DMS153 (cell line): ENCODE data around the gene POU2F2.

Experiments
- DNase-seq: peaks from one replicate; lab custom pipeline; 2025; lab: John Stamatoyannopoulos, UW

The POU2F2 gene

GRCh38 chr19:42079886-42080763, 52.1 kb downstream of the POU2F2 start:
- no peak for DNase-seq

GRCh38 chr19:42079276-42079669, 53.0 kb downstream of the POU2F2 start:
- DNase-seq, result no peak

- DNase-seq, result no peak
These were observed 53.5 kb downstream of the POU2F2 start for GRCh38 chr19:42078538-42079275.

GRCh38 chr19:42078058-42078457, 54.2 kb downstream of the POU2F2 start:
- no peak for DNase-seq

GRCh38 chr19:42076380-42076944, 55.8 kb downstream of the POU2F2 start:
- no peak for DNase-seq

GRCh38 chr19:42075616-42076379, 56.4 kb downstream of the POU2F2 start, which contains the start of gene ZNF574:
ZNF574 (plus strand) TSS chr19:42076166; CDS start chr19:42078607, 2,441 bp downstream.
- DNase-seq, result peak; percentile 99

GRCh38 chr19:42075364-42075615, 57.0 kb downstream of the POU2F2 start:
- no peak for DNase-seq

- no peak for DNase-seq
These were observed 57.5 kb downstream of the POU2F2 start for GRCh38 chr19:42074513-42075363.

GRCh38 chr19:42071247-42071646, 61.0 kb downstream of the POU2F2 start:
- no peak for DNase-seq

- DNase-seq, result peak; percentile 21
These were observed 62.5 kb downstream of the POU2F2 start, which contains the start of gene GRIK5 for GRCh38 chr19:42069619-42070351. GRIK5 (minus strand) TSS chr19:42070206; CDS start chr19:42065770, 4,436 bp downstream.

- DNase-seq, result no peak
These were observed 63.3 kb downstream of the POU2F2 start for GRCh38 chr19:42068756-42069571.

GRCh38 chr19:42068361-42068755, 63.9 kb downstream of the POU2F2 start:
- DNase-seq, result no peak

GRCh38 chr19:42067315-42067888, 64.8 kb downstream of the POU2F2 start:
- no peak for DNase-seq

GRCh38 chr19:42066075-42066754, 66.0 kb downstream of the POU2F2 start:
- peak; percentile 69 for DNase-seq

- DNase-seq, result no peak
These were observed 66.7 kb downstream of the POU2F2 start for GRCh38 chr19:42065511-42065910.

GRCh38 chr19:42065051-42065450, 67.2 kb downstream of the POU2F2 start:
- DNase-seq, result no peak

GRCh38 chr19:42064432-42064831, 67.8 kb downstream of the POU2F2 start:
- DNase-seq, result no peak

GRCh38 chr19:42062381-42062780, 69.9 kb downstream of the POU2F2 start:
- DNase-seq, result no peak

GRCh38 chr19:42060117-42060516, 72.1 kb downstream of the POU2F2 start:
- no peak for DNase-seq
